Stimulated activated CD4-positive, alpha-beta T cell treated with anti-CD3 and anti-CD28 coated beads, TNF-alpha, amount 100 ng/mL, for 48 hours (primary cell): ENCODE measurements around the gene ULK1.
A peak's percentile ranks its signal among the peaks of the same experiment; 100 is the strongest.

Experiments used
- DNase-seq, 3 donors: peaks; one replicate each; pipeline ENCODE4 v3.0.0-alpha.2; 2020; ENCODE audit warnings: low read depth in 3 of 3

Gene ULK1

GRCh38 chr12:131920157-131920508 lies 25.7 kb downstream of the ULK1 start:
- DNase-seq: no peak

GRCh38 chr12:131920902-131921840 lies 26.7 kb downstream of the ULK1 start:
- no peak for DNase-seq

- no peak for DNase-seq
These were observed 27.7 kb downstream of the ULK1 start for GRCh38 chr12:131921866-131922769.

GRCh38 chr12:131922772-131923171 lies 28.4 kb downstream of the ULK1 start:
- no peak for DNase-seq

GRCh38 chr12:131923260-131923659 lies 28.8 kb downstream of the ULK1 start:
- no peak for DNase-seq

- DNase-seq: no peak
These were observed 33.0 kb downstream of the ULK1 start for GRCh38 chr12:131927110-131928079.

- no peak for DNase-seq
These were observed 33.8 kb downstream of the ULK1 start for GRCh38 chr12:131928080-131928710.

- DNase-seq: peak; percentile 88 to 90 (median 90)
These were observed 34.5 kb downstream of the ULK1 start, which contains the start of gene PUS1 for GRCh38 chr12:131928711-131929580. TSS of gene PUS1 (plus strand) at chr12:131929276. CDS start at chr12:131929723, 447 bp downstream.

GRCh38 chr12:131929581-131930456 lies 35.4 kb downstream of the ULK1 start:
- no peak for DNase-seq

GRCh38 chr12:131930510-131930909 lies 36.1 kb downstream of the ULK1 start:
- DNase-seq: no peak

- no peak for DNase-seq
These were observed 39.0 kb downstream of the ULK1 start for GRCh38 chr12:131933387-131933786.

GRCh38 chr12:131934535-131934934 lies 40.1 kb downstream of the ULK1 start:
- no peak for DNase-seq

GRCh38 chr12:131938082-131938481 lies 43.7 kb downstream of the ULK1 start:
- DNase-seq: no peak

GRCh38 chr12:131939007-131939406 lies 44.6 kb downstream of the ULK1 start:
- DNase-seq: no peak

GRCh38 chr12:131940141-131940547 lies 45.7 kb downstream of the ULK1 start:
- no peak for DNase-seq

- no peak for DNase-seq
These were observed 46.9 kb downstream of the ULK1 start for GRCh38 chr12:131941116-131941986.

- no peak for DNase-seq
These were observed 47.5 kb downstream of the ULK1 start for GRCh38 chr12:131941987-131942341.

- no peak for DNase-seq
These were observed 48.2 kb downstream of the ULK1 start for GRCh38 chr12:131942671-131943070.
